Right lobe of liver (tissue), 6 donors: ENCODE data around the gene DBH. TPM values are rescaled to one million over a fixed set of nuclear protein-coding genes. Genes with fewer than 3 reads are reported as not detected.

Experiments used
- ATAC-seq, 4 donors: fragments of 200-7000 bp; cut with Tn5 transposase; one replicate each; pipeline ENCODE4 v1.9.1; 2020; ENCODE audit warnings: mild to moderate bottlenecking in 4 of 4, moderate library complexity in 4 of 4
- DNase-seq, 3 donors: peaks; one replicate each; pipeline ENCODE4 v3.0.0-alpha.2; 2020
- H3K27ac ChIP-seq, 3 donors: fragments of 200-600 bp; one replicate each; pipeline ENCODE4 v1.8.0; 2022
- H3K27me3 ChIP-seq, 2 donors: fragments of 200-600 bp; one replicate each; pipeline ENCODE4 v1.8.0; 2022
- H3K36me3 ChIP-seq, 4 donors: fragments of 200-600 bp; sonication (generic) in 1 of 4; one replicate each; pipeline versions ENCODE4 v1.5.1 to v1.8.0; 2017 to 2022; ENCODE audit warnings: control low read depth in 1 of 4
- H3K4me1 ChIP-seq, 4 donors: fragments of 200-600 bp; sonication (generic) in 1 of 4; one replicate each; pipeline versions ENCODE4 v1.5.1 to v1.8.0; 2017 to 2022; ENCODE audit warnings: control low read depth in 1 of 4
- H3K4me3 ChIP-seq, 3 donors: fragments of 200-600 bp; one replicate each; pipeline ENCODE4 v1.8.0; 2022
- H3K9me3 ChIP-seq, 4 donors: fragments of 200-600 bp; sonication (generic) in 1 of 4; one replicate each; pipeline versions ENCODE4 v1.5.1 to v1.8.0; 2017 to 2022; ENCODE audit warnings: control low read depth in 1 of 4
- CTCF ChIP-seq, 4 donors: fragments of 200-600 bp in 3 of 4; fragments of 450-650 bp in 1 of 4; IDR thresholded peaks; one replicate each; pipeline versions ENCODE4 v1.5.1 to v1.8.0; 2016 to 2022; ENCODE audit warnings: antibody characterized with exemption in 4 of 4, mild to moderate bottlenecking in 2 of 4
- POLR2A ChIP-seq: fragments of 450-650 bp; IDR thresholded peaks from one replicate; pipeline ENCODE4 v1.6.1; 2017; ENCODE audit warnings: antibody characterized with exemption, mild to moderate bottlenecking
- WGBS: methylation state at CpG from one replicate; pipeline ENCODE4 v1.1.6; 2018; ENCODE audit warnings: low coverage, low lambda C conversion rate; ENCODE audit not compliant: insufficient coverage; ENCODE audit errors: missing lambda C conversion rate; 5-methylcytosine and 5-hydroxymethylcytosine counted together
- intact Hi-C, 2 donors: fragments of 100-400 bp; cut with DNase I; formaldehyde crosslinking; loops; one replicate each; pipeline versions ENCODE4 v1.11.2 to v1.14.1; 2022
- total RNA-seq, 6 experiments: library from RNA; depleted of rRNA in 2 of 6; stranded (reverse); fragments of >200 nt in 2 of 6; fragmentation: NEBNext Ultra II Directional in 3 of 6; extraction: Animal tissue kit (Norgen Biotek cat#: 25700) in 3 of 6; gene quantifications; one replicate each; pipeline versions ENCODE4 v1.1.0 to v1.2.4, GENCODE V29; 2016 to 2023
- donor health status: DM: no; HTN: yes; CAD: no.
- donor health status: DM: no; HTN: no; CAD: no.
- donor health status: DM: no; HTN: no; CAD: no.
- donor health status: DM: no; HTN: yes; CAD: no.
- donor health status: DM: no; HTN: yes; CAD: no.

The DBH gene
- total RNA-seq, 6 experiments from 2014 or later = 1.2 to 12.9 (median 5.7) TPM

- WGBS = 78% methylated on average over 7 of the region's 17 CpGs
- no peaks in the 10 kb centered on the region for H3K9me3 ChIP-seq
- H3K4me3 ChIP-seq = no peak overlapping the region
- DNase-seq (peak in 1 of 3 donors; percentile 11), ATAC-seq (no peak)
- H3K36me3 ChIP-seq = peaks cover 0 to 41% (median 15%) of the 10 kb centered on the region in 4 donors
- no peaks in the 10 kb centered on the region for H3K4me1 ChIP-seq
- no peak for TF ChIP-seq POLR2A
- TF ChIP-seq CTCF (IDR thresholded peaks at IDR 0.05) = no peak
- intact Hi-C loops = no loop called here
- H3K27me3 ChIP-seq = no peaks in the 10 kb centered on the region
- peak overlapping the region in 1 of 3 donors; percentile 28 for H3K27ac ChIP-seq
Observed at GRCh38 chr9:133707065-133707762, 71.1 kb downstream of the DBH start.

DNA sequence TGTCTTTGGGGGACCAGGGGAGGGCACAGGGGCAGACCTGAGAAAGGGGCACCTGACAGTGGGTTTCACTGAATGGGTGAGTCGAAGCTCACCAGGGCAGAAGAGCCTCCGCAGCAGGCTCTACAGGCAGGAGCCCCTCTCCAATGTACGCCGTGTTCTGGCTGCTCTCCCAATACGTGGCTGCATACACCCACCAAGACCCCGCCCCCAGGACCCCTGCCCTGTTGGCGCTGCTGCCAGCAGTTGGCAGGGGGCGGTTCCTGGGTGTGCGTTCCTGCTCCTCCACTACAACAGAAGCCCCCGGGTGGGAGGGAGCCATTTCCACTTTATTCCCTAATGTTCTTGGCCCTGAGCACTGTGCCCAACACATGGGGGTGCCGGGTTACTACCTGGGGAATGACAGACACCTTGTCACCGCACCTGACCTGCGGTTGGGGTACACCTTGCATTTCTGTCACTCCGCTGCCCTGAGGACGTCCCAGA, 71.6 kb downstream of the DBH start:
- peak overlapping the region in 1 of 3 donors; percentile 28 for H3K27ac ChIP-seq

GRCh38 chr9:133708246-133709014, 72.3 kb downstream of the DBH start:
- peak in 2 of 3 donors; percentile 18 to 48 for DNase-seq
- intact Hi-C loops = no loop called here
- TF ChIP-seq POLR2A (no peak), CTCF (IDR thresholded peaks at IDR 0.05) (no peak)
- peak in 1 of 4 donors; percentile 1 for ATAC-seq
- H3K9me3 ChIP-seq = no peaks in the 10 kb centered on the region
- no CpG with 5 or more reads among the region's 30 CpGs for WGBS
- H3K27me3 ChIP-seq = no peaks in the 10 kb centered on the region
- H3K4me1 ChIP-seq = peaks cover 0 to 3% (median 0%) of the 10 kb centered on the region in 4 donors
- H3K4me3 ChIP-seq = no peak overlapping the region
- H3K27ac ChIP-seq = no peak overlapping the region
- H3K36me3 ChIP-seq = peaks cover 0 to 44% (median 19%) of the 10 kb centered on the region in 4 donors

More for the DNA sequence above, 71.6 kb downstream of the DBH start:
- Histone ChIP-seq H3K27me3 (no peaks in the 10 kb centered on the region), H3K4me1 (no peaks in the 10 kb centered on the region), H3K36me3 (peaks cover 0 to 42% (median 16%) of the 10 kb centered on the region in 4 donors), H3K4me3 (no peak overlapping the region), H3K9me3 (no peaks in the 10 kb centered on the region)
- intact Hi-C loops = no loop called here
- DNase-seq (peak in 2 of 3 donors; percentile 13 to 50), ATAC-seq (no peak)
- TF ChIP-seq POLR2A (no peak), CTCF (IDR thresholded peaks at IDR 0.05) (no peak)
- 82% methylated on average over 4 of the region's 15 CpGs for WGBS

Other genes starting within 250 kb of the DBH start
- 10 to 100 TPM in 5 of 6 experiments, 1 to 10 TPM in 1; 9.5 to 19.9 (median 12.0) TPM for gene REXO4, start 218.4 kb upstream of the DBH start, total RNA-seq
- gene ADAMTS13, start 214.0 kb upstream of the DBH start, total RNA-seq = 10 to 100 TPM in 3 of 6 experiments, 1 to 10 TPM in 3; 8.1 to 27.7 (median 11.3) TPM
- 10 to 100 TPM; 23.5 to 39.8 (median 32.9) TPM for gene CACFD1, start 176.4 kb upstream of the DBH start, total RNA-seq
- gene SLC2A6, start 157.3 kb upstream of the DBH start, total RNA-seq = 1 to 10 TPM in 5 of 6 experiments, under 1 TPM in 1; 0.88 to 6.8 (median 2.8) TPM
- gene MYMK, start 111.4 kb upstream of the DBH start, total RNA-seq = not detected
- gene ADAMTSL2, start 101.7 kb upstream of the DBH start, total RNA-seq = 10 to 100 TPM in 3 of 6 experiments, 1 to 10 TPM in 3; 9.2 to 24.8 (median 12.7) TPM
- gene FAM163B, start 27.0 kb upstream of the DBH start, total RNA-seq = 1 to 10 TPM; 1.6 to 5.8 (median 3.0) TPM
- 100 to 1,000 TPM in 3 of 6 experiments, 10 to 100 TPM in 3; 67.3 to 183 (median 101) TPM for gene SARDH, start 102.0 kb downstream of the DBH start, total RNA-seq